GM20000 (cell line): Measurements from ENCODE around the gene NADSYN1.
"Not testable (repeated sequence)": the region's sequence is repeated elsewhere in the genome, so short reads cannot be mapped to it uniquely, and the experiment has no call there.

Experiments used
- DNase-seq: peaks from one replicate; pipeline ENCODE4 v3.0.0; 2012; ENCODE audit warnings: low spot score
- TF ChIP-seq, protein P1 (sequence below): IDR thresholded peaks from 2 replicates; pipeline ENCODE4 v1.5.1; 2012; ENCODE audit warnings: mild to moderate bottlenecking, control low read depth; ENCODE audit errors: extremely low read depth, missing control alignments

Gene NADSYN1

DNA sequence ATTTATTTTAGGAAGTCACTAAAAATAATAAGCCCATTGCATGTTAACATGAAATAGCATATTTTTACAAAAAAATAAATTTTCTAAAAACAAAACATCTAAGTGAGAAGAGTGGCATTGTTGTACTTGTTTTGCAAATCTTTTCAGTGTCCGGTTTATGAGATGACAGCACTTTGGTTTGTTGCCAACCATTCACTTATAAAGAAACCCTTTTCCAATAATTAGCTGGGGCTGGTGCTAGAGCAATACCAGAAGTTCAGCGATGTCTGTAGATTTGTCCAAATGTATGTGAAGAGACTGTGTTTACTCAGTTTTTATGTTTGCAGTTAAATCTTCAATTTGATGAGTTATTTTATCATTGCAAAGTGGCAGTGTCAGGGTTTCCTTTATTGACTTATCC, 52.0 kb downstream of the NADSYN1 start:
- TF ChIP-seq, protein P1, sequence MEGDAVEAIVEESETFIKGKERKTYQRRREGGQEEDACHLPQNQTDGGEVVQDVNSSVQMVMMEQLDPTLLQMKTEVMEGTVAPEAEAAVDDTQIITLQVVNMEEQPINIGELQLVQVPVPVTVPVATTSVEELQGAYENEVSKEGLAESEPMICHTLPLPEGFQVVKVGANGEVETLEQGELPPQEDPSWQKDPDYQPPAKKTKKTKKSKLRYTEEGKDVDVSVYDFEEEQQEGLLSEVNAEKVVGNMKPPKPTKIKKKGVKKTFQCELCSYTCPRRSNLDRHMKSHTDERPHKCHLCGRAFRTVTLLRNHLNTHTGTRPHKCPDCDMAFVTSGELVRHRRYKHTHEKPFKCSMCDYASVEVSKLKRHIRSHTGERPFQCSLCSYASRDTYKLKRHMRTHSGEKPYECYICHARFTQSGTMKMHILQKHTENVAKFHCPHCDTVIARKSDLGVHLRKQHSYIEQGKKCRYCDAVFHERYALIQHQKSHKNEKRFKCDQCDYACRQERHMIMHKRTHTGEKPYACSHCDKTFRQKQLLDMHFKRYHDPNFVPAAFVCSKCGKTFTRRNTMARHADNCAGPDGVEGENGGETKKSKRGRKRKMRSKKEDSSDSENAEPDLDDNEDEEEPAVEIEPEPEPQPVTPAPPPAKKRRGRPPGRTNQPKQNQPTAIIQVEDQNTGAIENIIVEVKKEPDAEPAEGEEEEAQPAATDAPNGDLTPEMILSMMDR, result no peak
- no peak for DNase-seq

- TF ChIP-seq, protein P1, result no peak
Observed at GRCh38 chr11:71505781-71506180, 52.8 kb downstream of the NADSYN1 start.

DNA sequence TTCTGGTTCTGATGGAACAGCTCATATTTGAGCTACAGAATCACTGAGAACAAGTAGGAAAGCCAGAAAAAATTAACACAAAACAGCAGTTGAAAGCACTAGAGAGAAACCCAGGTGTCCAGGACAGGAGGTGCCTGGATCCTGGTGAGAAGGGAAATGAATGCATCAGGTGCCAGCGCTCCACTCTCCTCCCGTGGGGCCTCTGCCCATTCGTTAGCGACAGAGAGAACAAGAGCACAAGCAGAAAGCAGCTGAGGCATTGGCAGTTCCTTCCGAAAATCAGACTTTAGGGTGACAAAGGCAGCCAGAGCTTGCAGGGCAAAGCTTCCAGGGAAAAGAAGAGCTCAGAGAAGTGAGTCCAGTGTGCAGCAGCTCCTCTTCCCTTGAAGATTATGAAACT, 54.1 kb downstream of the NADSYN1 start:
- TF ChIP-seq, protein P1, result no peak
- DNase-seq, result no peak

More at GRCh38 chr11:71505781-71506180, 52.8 kb downstream of the NADSYN1 start:
- no peak for DNase-seq

DNA sequence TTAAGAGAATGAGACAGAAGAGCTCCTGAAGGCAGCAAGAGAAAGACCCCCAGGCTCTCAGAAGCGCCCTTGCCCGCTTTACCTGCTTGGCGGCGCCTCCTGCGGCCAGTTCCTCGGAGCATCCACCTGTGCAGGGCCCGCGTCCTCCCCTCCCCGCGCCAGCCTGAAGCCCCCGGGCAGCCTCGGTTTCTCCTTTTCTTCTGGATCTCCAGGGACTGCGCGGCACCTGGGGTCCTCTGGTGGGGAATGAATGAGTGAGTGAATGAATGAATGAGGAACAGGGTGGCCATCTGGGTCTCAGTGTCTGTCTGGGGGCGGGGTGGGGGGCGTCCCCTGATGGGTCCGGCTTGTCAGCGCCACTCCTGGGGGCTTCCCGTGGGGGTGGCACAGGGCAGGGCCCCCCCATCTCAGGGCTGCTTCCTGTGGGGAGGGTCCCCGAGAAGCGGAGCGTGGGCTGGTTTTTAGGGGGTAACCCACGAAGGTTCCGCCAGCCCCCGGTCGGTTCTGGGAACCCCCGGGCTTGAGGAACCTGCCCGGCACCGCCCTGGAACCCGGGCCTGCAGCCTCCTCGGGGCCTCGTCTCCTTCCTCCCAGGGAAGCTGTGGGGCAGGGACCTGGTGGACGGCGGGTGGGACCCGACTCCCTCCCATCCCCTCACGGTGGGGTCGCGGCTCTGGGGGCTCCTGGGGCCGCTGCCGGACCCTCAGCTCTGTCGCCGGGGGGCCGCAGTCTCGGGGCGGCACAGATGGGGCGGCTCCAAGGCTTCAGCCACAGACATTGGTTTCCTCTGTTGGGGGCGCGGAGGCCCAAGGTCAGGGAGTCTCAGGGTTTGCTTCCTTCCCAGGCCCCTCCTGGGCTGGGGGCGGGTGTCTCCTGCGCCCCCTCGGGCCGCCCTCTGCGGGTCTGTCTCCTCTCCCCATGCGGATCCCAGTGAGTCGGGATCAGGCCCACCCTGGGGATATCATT, 65.8 kb downstream of the NADSYN1 start:
- no peak for DNase-seq
- TF ChIP-seq, protein P1, result no peak

DNA sequence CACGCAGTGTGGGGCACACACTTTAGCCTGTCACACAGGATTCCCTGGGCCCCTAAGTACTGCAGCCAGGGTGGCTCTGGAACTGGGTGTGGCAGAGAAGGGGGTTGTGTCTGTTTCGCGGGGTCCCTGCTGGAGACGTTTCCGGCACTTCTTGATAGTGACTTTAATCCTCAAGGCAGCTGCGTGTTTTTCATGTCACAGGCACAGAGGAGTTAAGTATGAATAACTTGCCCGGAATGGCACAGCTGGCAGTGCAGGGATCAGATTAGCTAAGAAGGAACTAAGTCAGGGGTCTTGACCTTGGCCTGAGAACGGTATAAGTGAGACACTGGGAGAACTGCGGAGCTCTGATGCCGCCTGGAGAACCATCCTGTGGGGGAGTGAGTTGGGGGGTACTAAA, 66.5 kb downstream of the NADSYN1 start:
- no peak for DNase-seq
- TF ChIP-seq, protein P1, result no peak

GRCh38 chr11:71525188-71525937, 72.4 kb downstream of the NADSYN1 start:
- DNase-seq, result no peak
- TF ChIP-seq, protein P1, result no peak

- TF ChIP-seq, protein P1, result no peak
- DNase-seq, result no peak
Observed at GRCh38 chr11:71525938-71526495, 73.0 kb downstream of the NADSYN1 start.

DNA sequence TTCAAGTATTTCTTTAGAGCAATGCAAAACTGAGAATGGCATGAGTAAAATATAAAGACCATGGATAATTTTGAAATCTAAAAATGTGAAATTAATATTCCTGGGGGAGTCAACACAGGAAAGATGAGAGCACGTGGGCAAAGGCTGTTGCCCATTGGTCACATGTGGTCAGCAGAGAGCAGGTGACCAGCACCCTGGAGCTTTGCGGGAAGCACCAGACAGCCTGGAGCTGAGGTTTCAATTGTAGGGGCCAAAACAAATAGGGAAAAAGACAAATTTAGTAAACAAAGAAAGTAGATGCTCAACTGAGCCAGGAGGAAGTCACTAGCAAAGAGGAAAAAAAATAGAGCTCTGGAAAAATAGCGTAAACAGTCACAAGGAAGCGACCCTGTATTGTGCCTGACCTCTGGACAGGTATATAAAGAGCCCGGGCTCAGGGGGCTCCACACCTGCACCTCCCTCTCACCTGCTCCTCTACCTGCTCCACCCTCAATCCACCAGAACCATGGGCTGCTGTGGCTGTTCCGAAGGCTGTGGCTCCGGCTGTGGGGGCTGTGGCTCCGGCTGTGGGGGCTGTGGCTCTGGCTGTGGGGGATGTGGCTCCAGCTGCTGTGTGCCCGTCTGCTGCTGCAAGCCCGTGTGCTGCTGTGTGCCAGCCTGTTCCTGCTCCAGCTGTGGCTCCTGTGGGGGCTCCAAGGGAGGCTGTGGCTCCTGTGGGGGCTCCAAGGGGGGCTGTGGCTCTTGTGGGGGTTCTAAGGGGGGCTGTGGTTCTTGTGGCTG, 74.0 kb downstream of the NADSYN1 start, which contains the start of gene KRTAP5-7:
KRTAP5-7 (plus strand) TSS at position 472 of the 780 bp plus-strand sequence; CDS start at position 506, 34 bp downstream.
- DNase-seq, result not testable (repeated sequence)
